ENCODE measurements around the gene NDUFB8.

The NDUFB8 gene

GRCh38 chr10:100487529-100487928 lies 42.1 kb downstream of the NDUFB8 start:
- Mint-ChIP-seq H3K27ac (no peak overlapping the region), H3K4me1 (peaks cover 33% of the 10 kb centered on the region), H3K27me3 (ENCODE audit: low read depth, poor library complexity) (peaks cover 45% of the 10 kb centered on the region), H3K9me3 (no peaks in the 10 kb centered on the region), H3K4me3 (no peak overlapping the region), H3K36me3 (ENCODE audit: low read depth) (peaks cover 39% of the 10 kb centered on the region)
- TF ChIP-seq CTCF (IDR thresholded peaks at IDR 0.05) = no peak
- no peak for DNase-seq

GRCh38 chr10:100485801-100486495 lies 43.7 kb downstream of the NDUFB8 start:
- TF ChIP-seq CTCF (IDR thresholded peaks at IDR 0.05) = no peak
- peak overlapping the region; percentile 53 for H3K4me3 Mint-ChIP-seq
- DNase-seq = no peak
- H3K27me3 Mint-ChIP-seq (ENCODE audit: low read depth, poor library complexity) = peaks cover 61% of the 10 kb centered on the region
- H3K9me3 Mint-ChIP-seq = no peaks in the 10 kb centered on the region
- H3K36me3 Mint-ChIP-seq (ENCODE audit: low read depth) = peaks cover 36% of the 10 kb centered on the region
- H3K27ac Mint-ChIP-seq = no peak overlapping the region
- peaks cover 43% of the 10 kb centered on the region for H3K4me1 Mint-ChIP-seq

- no peak for DNase-seq
- H3K4me1 Mint-ChIP-seq = peaks cover 46% of the 10 kb centered on the region
- H3K27me3 Mint-ChIP-seq (ENCODE audit: low read depth, poor library complexity) = peaks cover 64% of the 10 kb centered on the region
Observed at GRCh38 chr10:100485366-100485765, 44.3 kb downstream of the NDUFB8 start.

GRCh38 chr10:100483876-100484666 lies 45.6 kb downstream of the NDUFB8 start:
- H3K9me3 Mint-ChIP-seq = no peaks in the 10 kb centered on the region

More at GRCh38 chr10:100485366-100485765, 44.3 kb downstream of the NDUFB8 start:
- H3K27ac Mint-ChIP-seq = no peak overlapping the region
- no peak for TF ChIP-seq CTCF (IDR thresholded peaks at IDR 0.05)
- H3K9me3 Mint-ChIP-seq = no peaks in the 10 kb centered on the region
- peaks cover 31% of the 10 kb centered on the region for H3K36me3 Mint-ChIP-seq (ENCODE audit: low read depth)
- peak overlapping the region; percentile 53 for H3K4me3 Mint-ChIP-seq

GRCh38 chr10:100482834-100483185 lies 46.9 kb downstream of the NDUFB8 start:
- peaks cover 60% of the 10 kb centered on the region for H3K27me3 Mint-ChIP-seq (ENCODE audit: low read depth, poor library complexity)
- peak overlapping the region; percentile 80 for H3K4me3 Mint-ChIP-seq
- no peak overlapping the region for H3K27ac Mint-ChIP-seq
- H3K36me3 Mint-ChIP-seq (ENCODE audit: low read depth) = peaks cover 13% of the 10 kb centered on the region
- DNase-seq = no peak
- TF ChIP-seq CTCF (IDR thresholded peaks at IDR 0.05) = peak; percentile 24
- H3K4me1 Mint-ChIP-seq = peaks cover 65% of the 10 kb centered on the region
- H3K9me3 Mint-ChIP-seq = no peaks in the 10 kb centered on the region

More at GRCh38 chr10:100483876-100484666, 45.6 kb downstream of the NDUFB8 start:
- Mint-ChIP-seq H3K4me1 (peaks cover 56% of the 10 kb centered on the region), H3K4me3 (peak overlapping the region; percentile 36), H3K27ac (no peak overlapping the region), H3K27me3 (ENCODE audit: low read depth, poor library complexity) (peaks cover 60% of the 10 kb centered on the region), H3K36me3 (ENCODE audit: low read depth) (peaks cover 21% of the 10 kb centered on the region)
- DNase-seq = no peak
- TF ChIP-seq CTCF (IDR thresholded peaks at IDR 0.05) = no peak

Measured in nephron progenitor cell (in vitro differentiated cells).